ENCODE results near the gene SLC12A6. TPM values are rescaled to one million over a fixed set of nuclear protein-coding genes. Genes with fewer than 3 reads are reported as not detected.
"Not testable (repeated sequence)": the region's sequence is repeated elsewhere in the genome, so short reads cannot be mapped to it uniquely, and the experiment has no call there.

Gene SLC12A6
- total RNA-seq, 2 experiments from 2014 or later: 42.0 to 44.9 TPM

DNA sequence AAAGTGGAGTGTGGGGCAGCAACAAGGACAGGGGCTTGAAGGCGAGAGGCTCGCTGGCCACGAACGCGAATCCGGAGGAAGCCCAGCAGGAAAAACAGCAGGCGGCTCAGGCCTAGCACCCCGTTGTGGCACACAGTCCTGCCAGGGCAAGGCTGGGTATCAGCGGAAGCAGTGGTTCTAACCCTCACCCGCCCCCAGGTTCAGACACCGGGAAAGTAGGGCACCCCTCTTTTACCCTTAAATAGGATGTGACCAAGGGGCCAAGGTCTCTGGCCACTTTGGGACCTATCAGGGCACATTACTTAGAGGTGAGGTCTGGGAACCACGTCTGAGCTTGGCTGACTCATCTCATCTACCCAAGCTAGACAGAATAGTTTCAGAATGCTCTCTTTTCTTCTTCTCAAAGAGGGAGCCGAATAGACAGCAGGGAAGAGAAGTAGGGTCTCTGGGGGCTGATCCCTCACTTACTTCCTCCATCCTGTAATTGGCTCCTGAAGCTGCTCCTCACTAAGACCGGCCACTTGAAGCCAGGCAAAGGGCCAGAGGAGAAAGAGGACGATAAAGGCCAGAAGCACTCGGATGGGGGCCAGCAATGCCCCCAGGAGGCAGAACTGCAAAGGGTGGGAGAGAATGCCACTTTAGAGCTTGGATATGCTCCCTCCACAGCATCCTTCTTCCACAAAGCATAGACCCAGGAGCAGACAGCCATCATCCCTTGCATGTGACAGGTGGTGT, 27.7 kb upstream of the SLC12A6 start:
- Mint-ChIP-seq H3K36me3 (peaks cover 11% of the 10 kb centered on the region), H3K27me3 (peaks cover under 1% of the 10 kb centered on the region), H3K9me3 (no peaks in the 10 kb centered on the region), H3K4me1 (peaks cover 27% of the 10 kb centered on the region), H3K27ac (peak overlapping the region; percentile 85), H3K4me3 (peak overlapping the region; percentile 98)
- ATAC-seq (ENCODE audit: low read depth) (no peak), DNase-seq (no peak)
- POLR2A ChIA-PET: interaction anchor here (2.7 to 3.6 kb wide), 5 partner anchors 29 to 219 kb away, joined by 11 to 39 read pairs (median 26); partner anchors contain the start of genes GOLGA8A, GOLGA8B and SLC12A6

DNA sequence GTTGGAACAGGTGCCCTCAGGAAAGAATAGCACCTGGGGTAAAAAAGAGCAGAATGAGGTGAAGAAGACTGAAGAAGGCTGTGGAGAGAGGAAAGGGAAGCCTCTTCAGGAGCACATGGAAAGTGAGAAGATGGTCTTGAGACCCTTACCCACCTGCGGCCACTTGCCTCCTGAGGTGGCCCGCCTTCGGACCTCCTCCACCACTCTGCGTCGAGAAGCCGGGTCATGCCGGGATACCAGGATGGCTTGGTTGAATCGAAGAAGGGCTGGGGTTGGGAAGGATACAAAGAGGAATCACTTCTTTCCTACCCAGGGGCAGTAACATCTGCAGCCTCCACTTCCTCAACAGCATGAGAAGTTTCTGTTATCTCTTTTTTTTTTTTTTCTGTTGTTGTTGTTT, 26.5 kb upstream of the SLC12A6 start:
- no peak overlapping the region for H3K4me3 Mint-ChIP-seq
- no peak for DNase-seq
- peaks cover 24% of the 10 kb centered on the region for H3K4me1 Mint-ChIP-seq
- H3K27me3 Mint-ChIP-seq: no peaks in the 10 kb centered on the region
- ATAC-seq (ENCODE audit: low read depth): no peak
- H3K9me3 Mint-ChIP-seq: no peaks in the 10 kb centered on the region
- POLR2A ChIA-PET: no interaction called here
- peaks cover 13% of the 10 kb centered on the region for H3K36me3 Mint-ChIP-seq
- H3K27ac Mint-ChIP-seq: no peak overlapping the region

DNA sequence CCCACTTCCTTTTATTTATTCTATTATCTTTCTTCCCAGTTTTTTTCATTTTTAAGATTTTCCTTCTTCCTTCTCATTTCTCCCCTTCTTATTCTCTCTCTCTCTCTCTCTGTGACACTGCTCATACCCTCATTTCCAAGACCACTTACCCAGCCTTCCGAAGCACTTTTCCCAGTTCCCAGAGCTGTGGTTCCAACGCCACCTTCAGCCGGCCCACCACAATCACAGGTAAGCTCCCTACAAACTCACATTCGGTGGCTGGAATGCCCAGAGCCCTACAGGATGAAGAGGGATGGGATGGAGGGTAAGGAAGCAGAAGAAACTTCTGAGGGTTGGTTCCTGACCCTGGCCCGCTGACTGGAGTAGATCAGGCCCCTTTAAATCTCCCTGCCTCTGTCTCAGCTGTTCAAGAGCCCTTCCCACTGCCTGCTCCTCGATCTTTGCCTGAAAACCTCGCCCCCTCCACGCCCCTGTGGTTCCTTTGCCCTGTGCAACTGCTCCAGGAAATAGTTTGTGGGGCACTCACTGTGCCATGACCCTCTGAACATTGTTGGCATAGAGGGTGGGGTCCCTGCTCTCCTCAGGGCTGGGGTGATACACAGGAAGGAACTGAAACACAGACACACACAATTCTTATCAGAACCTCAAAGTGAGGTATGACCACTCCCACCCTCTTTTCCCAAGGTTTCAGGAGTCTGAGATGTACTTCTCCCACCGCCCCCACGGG, 24.6 kb upstream of the SLC12A6 start:
- Mint-ChIP-seq H3K27me3 (no peaks in the 10 kb centered on the region), H3K9me3 (no peaks in the 10 kb centered on the region), H3K4me3 (no peak overlapping the region), H3K4me1 (peaks cover 24% of the 10 kb centered on the region), H3K36me3 (peaks cover 17% of the 10 kb centered on the region), H3K27ac (no peak overlapping the region)
- ATAC-seq (ENCODE audit: low read depth) (no peak), DNase-seq (no peak)
- POLR2A ChIA-PET: no interaction called here

DNA sequence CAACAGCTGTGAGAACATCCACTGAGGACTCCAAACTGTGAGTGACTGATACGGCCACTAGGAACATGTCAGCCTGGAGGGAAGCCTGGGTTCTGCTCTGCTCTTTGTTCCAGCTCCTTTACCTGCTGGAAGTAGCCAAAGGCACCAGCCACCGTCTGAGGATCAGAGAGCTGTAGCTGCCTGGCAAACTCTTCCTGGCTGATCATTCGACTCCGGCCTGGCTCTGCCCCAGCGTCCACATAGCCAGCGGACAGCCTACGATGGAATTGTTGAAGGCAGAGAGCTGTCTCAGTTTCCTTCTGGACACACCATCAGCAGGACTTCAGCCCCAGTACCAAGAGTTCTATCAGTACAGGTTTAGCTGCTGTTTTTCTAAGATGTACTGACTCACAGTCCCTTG, 23.7 kb upstream of the SLC12A6 start:
- ATAC-seq (ENCODE audit: low read depth): no peak
- peaks cover 15% of the 10 kb centered on the region for H3K36me3 Mint-ChIP-seq
- H3K27me3 Mint-ChIP-seq: no peaks in the 10 kb centered on the region
- H3K9me3 Mint-ChIP-seq: no peaks in the 10 kb centered on the region
- no peak overlapping the region for H3K27ac Mint-ChIP-seq
- H3K4me3 Mint-ChIP-seq: no peak overlapping the region
- POLR2A ChIA-PET: interaction anchor here (1.2 kb wide), 1 partner anchor 18 kb away, joined by 4 read pairs; the partner anchor contains the start of genes NOP10 and NUTM1
- DNase-seq: no peak
- H3K4me1 Mint-ChIP-seq: peaks cover 24% of the 10 kb centered on the region

DNA sequence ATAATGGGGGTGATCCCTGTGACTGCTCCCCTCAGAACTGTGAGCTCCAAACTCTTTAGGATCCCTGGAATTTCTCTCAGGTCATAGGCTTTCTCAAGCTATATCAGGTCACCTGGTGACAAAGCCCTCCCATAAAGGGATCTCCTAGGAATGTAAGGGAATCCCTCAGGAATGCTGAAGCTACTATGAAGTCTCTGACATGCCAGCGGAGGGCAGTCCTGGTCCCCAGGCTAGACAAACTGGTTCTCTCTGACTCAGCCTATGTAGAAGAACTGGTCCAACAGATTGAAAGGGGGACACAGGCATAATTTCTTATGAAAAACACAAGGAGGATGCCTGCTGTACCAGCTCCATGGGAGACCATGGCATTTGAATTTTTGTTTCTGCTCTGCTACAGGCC, 22.7 kb upstream of the SLC12A6 start:
- Mint-ChIP-seq H3K9me3 (no peaks in the 10 kb centered on the region), H3K27ac (no peak overlapping the region), H3K4me3 (no peak overlapping the region), H3K36me3 (peaks cover 15% of the 10 kb centered on the region), H3K4me1 (peaks cover 17% of the 10 kb centered on the region), H3K27me3 (no peaks in the 10 kb centered on the region)
- no peak for ATAC-seq (ENCODE audit: low read depth)
- no peak for DNase-seq
- POLR2A ChIA-PET: interaction anchor here (0.6 to 1.2 kb wide), 2 partner anchors 17 to 148 kb away, joined by 3 to 4 read pairs; partner anchors contain the start of genes NOP10 and NUTM1

DNA sequence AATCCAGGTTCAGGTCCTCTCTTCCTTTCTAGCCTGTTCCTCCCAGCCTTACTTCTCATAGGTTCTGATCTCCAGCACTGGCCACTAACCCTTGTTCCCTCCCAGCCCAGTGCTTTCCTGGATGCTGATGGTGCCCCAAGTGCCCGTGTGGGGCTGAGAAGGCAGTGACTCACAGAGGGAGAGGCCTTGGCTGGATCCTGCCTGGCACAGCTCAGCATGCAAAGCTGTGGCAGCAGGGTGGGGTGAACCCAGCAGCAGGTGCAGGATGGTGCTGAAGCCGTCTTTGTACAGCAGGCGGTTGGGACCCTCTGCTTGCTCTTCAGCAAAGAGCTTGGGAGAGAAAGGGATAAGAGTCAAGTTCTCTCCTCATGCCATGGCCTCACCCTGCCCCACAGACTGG, 21.8 kb upstream of the SLC12A6 start:
- Mint-ChIP-seq H3K4me1 (peaks cover 12% of the 10 kb centered on the region), H3K36me3 (peaks cover 12% of the 10 kb centered on the region), H3K27ac (no peak overlapping the region), H3K27me3 (no peaks in the 10 kb centered on the region), H3K4me3 (no peak overlapping the region), H3K9me3 (no peaks in the 10 kb centered on the region)
- POLR2A ChIA-PET: no interaction called here
- no peak for DNase-seq
- ATAC-seq (ENCODE audit: low read depth): no peak

DNA sequence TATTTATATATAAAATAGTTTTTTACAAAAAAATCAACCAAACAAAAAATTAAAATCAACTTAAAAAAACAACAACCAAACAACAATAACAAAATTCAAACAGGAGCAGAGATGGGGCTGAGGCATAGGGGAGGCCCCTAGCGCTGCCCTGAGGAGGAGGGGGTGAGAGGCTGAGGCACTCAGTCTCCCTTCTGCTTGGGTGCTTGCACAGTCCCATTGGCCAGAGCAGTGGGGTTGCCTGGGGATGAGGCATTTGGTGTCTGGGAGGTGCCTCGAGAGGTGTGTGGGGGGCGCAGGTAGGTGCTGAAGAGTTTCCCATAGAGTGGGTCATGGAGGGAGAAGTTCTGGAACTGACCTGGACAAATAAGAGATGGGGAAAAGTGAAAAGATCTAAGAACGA, 21.4 kb upstream of the SLC12A6 start:
- no peaks in the 10 kb centered on the region for H3K9me3 Mint-ChIP-seq
- POLR2A ChIA-PET: no interaction called here
- DNase-seq: no peak
- H3K27me3 Mint-ChIP-seq: no peaks in the 10 kb centered on the region
- no peak overlapping the region for H3K4me3 Mint-ChIP-seq
- H3K27ac Mint-ChIP-seq: no peak overlapping the region
- H3K36me3 Mint-ChIP-seq: peaks cover 12% of the 10 kb centered on the region
- no peak for ATAC-seq (ENCODE audit: low read depth)
- peaks cover 12% of the 10 kb centered on the region for H3K4me1 Mint-ChIP-seq

DNA sequence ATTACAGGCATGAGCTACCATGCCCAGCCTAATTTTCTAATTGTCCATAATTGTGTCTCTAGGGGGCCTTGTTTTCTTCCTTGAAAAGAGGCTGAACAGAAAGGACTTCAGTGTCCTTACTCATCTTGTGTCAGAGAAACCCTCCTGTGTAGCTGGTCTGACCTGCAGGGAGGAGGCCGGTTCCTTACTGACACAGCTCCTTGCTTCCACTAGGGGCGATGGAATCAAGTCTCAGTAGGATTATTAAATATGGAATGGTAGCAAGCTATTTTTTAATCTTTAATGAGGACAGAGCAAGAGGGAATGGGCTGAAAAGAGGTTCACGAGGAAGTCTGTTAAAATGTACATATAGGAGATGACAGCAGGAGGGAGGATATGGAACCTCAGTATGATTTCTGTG, 20.8 kb upstream of the SLC12A6 start:
- H3K9me3 Mint-ChIP-seq: no peaks in the 10 kb centered on the region
- H3K27me3 Mint-ChIP-seq: no peaks in the 10 kb centered on the region
- POLR2A ChIA-PET: interaction anchor here (0.7 kb wide), 3 partner anchors 9 to 229 kb away, joined by 3 read pairs; no protein-coding TSS in a partner anchor
- ATAC-seq (ENCODE audit: low read depth) (no peak), DNase-seq (no peak)
- peaks cover 10% of the 10 kb centered on the region for H3K36me3 Mint-ChIP-seq
- H3K4me1 Mint-ChIP-seq: peaks cover 8% of the 10 kb centered on the region
- no peak overlapping the region for H3K27ac Mint-ChIP-seq
- no peak overlapping the region for H3K4me3 Mint-ChIP-seq

DNA sequence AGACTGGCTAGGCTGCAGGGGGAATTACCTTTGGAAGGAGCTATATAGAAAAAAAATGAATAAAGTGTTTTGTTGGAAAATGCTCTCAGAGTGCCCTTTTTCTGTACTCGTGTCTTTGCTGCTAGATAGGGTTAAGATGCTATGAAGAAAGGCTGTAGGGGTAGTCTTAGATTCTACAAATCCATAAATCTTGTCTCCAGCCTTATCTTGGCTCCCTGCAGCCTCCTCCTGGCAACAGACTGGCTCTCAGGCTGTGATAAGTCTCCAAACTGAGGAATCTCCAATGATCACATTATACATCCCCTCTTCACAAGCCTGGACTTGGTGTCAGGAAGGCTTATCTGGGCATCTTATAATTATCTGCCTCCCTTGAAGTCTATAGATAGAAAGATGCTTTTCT, 20.1 kb upstream of the SLC12A6 start:
- H3K27ac Mint-ChIP-seq: no peak overlapping the region
- no peak overlapping the region for H3K4me3 Mint-ChIP-seq
- H3K9me3 Mint-ChIP-seq: no peaks in the 10 kb centered on the region
- ATAC-seq (ENCODE audit: low read depth) (no peak), DNase-seq (no peak)
- H3K27me3 Mint-ChIP-seq: no peaks in the 10 kb centered on the region
- H3K36me3 Mint-ChIP-seq: peaks cover 10% of the 10 kb centered on the region
- POLR2A ChIA-PET: no interaction called here
- H3K4me1 Mint-ChIP-seq: peaks cover 3% of the 10 kb centered on the region

DNA sequence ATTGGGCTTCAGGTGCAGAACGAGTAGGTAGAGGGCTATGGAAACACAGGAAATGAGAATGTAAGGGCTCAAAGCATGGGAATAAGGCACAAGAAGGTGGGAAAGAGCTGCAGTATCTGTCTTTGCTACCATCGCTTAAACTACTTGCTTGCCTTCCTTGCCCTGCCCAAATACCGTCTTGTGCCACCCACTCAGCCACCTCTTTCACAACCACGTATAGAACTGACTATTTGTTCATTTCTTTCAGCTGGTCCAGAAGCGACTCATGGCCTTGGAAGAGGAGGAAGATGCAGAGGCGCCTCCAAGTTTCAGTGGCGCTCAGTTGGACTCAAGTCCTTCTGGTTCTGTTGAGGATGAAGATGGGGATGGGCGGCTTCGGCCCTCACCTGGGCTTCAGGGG, 17.7 kb upstream of the SLC12A6 start:
- H3K4me3 Mint-ChIP-seq: no peak overlapping the region
- ATAC-seq (ENCODE audit: low read depth) (no peak), DNase-seq (no peak)
- peak overlapping the region; percentile 13 for H3K27ac Mint-ChIP-seq
- H3K36me3 Mint-ChIP-seq: peaks cover 11% of the 10 kb centered on the region
- POLR2A ChIA-PET: no interaction called here
- no peaks in the 10 kb centered on the region for H3K9me3 Mint-ChIP-seq
- peaks cover 2% of the 10 kb centered on the region for H3K4me1 Mint-ChIP-seq
- no peaks in the 10 kb centered on the region for H3K27me3 Mint-ChIP-seq

DNA sequence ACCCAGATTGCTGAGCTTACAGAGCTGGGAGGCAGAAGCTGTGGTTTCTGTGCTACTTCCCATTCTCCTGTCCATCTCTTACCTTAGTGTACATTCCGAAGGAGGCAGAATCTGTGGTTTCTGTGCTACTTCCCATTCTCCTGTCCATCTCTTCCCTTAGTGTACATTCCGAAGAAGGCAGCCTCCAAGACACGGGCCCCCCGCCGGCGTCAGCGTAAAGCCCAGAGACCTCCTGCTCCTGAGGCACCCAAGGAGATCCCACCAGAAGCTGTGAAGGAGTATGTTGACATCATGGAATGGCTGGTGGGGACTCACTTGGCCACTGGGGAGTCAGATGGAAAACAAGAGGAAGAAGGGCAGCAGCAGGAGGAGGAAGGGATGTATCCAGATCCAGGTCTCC, 16.7 kb upstream of the SLC12A6 start:
- no peak for DNase-seq
- POLR2A ChIA-PET: interaction anchor here (0.9 kb wide), 1 partner anchor 12 kb away, joined by 3 read pairs; the partner anchor contains the start of gene LPCAT4
- Mint-ChIP-seq H3K36me3 (peaks cover 8% of the 10 kb centered on the region), H3K9me3 (no peaks in the 10 kb centered on the region), H3K4me1 (peaks cover 2% of the 10 kb centered on the region), H3K27ac (no peak overlapping the region), H3K27me3 (no peaks in the 10 kb centered on the region), H3K4me3 (no peak overlapping the region)
- no peak for ATAC-seq (ENCODE audit: low read depth)

DNA sequence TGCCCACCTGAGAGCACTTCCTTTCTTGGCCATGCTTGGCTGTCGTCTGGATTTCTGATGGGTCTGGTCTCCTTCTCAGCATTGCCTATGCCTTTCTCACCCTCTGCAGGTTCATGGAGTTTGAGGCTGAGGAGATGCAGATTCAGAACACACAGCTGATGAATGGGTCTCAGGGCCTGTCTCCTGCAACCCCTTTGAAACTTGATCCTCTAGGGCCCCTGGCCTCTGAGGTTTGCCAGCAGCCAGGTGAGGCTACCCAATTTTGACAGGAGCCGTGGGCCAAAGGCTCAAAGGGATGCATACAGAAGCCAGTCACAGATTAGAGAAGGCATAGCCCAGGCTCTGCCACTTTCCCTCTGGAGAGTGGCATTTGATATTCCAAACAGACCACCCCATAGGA, 16.0 kb upstream of the SLC12A6 start:
- H3K27me3 Mint-ChIP-seq: no peaks in the 10 kb centered on the region
- no peaks in the 10 kb centered on the region for H3K9me3 Mint-ChIP-seq
- no peak overlapping the region for H3K27ac Mint-ChIP-seq
- H3K4me3 Mint-ChIP-seq: no peak overlapping the region
- POLR2A ChIA-PET: interaction anchor here (1.4 kb wide), 1 partner anchor 13 kb away, joined by 3 read pairs; no protein-coding TSS in a partner anchor
- H3K4me1 Mint-ChIP-seq: peaks cover 2% of the 10 kb centered on the region
- DNase-seq (no peak), ATAC-seq (ENCODE audit: low read depth) (no peak)
- H3K36me3 Mint-ChIP-seq: peaks cover 8% of the 10 kb centered on the region

DNA sequence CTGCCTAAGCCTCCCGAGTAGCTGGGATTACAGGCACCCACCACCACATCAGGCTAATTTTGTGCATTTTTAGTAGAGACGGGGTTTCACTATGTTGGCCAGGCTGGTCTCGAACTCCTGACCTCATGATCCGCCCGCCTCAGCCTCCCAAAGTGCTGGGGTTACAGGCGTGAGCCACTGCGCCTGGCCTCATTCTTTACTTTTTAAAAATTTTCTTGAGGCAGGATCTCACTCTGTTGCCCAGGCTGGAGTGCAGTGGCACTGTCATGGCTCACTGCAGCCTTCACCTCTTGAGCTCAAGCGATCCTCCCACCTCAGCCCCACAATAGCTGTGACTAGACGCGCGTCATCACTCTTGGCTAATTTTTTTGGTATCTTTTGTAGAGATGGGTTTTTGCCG, 15.4 kb upstream of the SLC12A6 start:
- H3K36me3 Mint-ChIP-seq; H3K27ac Mint-ChIP-seq; H3K27me3 Mint-ChIP-seq; DNase-seq; H3K9me3 Mint-ChIP-seq; H3K4me3 Mint-ChIP-seq; H3K4me1 Mint-ChIP-seq; ATAC-seq (ENCODE audit: low read depth): not testable (repeated sequence)
- POLR2A ChIA-PET: interaction anchor here (1.4 kb wide), 1 partner anchor 13 kb away, joined by 3 read pairs; no protein-coding TSS in a partner anchor

DNA sequence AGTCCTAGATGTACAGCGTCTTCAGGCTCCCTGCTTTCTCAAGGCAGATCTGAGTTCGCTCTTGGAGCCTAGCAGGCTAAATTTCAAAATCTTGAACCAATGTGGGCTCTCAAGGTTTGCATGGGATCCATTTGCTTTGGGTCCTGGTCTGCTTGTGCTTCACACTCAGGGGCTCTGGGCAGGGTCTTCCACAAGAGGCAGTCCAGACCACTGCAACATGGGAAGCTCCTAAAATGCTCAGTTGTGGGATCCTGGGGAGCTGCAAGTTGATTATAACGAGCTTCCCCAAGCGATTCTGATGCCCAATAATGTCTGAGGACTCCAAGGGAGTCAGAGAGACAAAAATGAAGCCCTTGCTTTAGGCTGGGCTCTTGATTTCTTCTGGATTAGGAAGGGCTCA, 12.2 kb upstream of the SLC12A6 start:
- H3K9me3 Mint-ChIP-seq: no peaks in the 10 kb centered on the region
- no peak overlapping the region for H3K27ac Mint-ChIP-seq
- no peaks in the 10 kb centered on the region for H3K27me3 Mint-ChIP-seq
- DNase-seq (no peak), ATAC-seq (ENCODE audit: low read depth) (no peak)
- H3K4me3 Mint-ChIP-seq: no peak overlapping the region
- POLR2A ChIA-PET: no interaction called here
- peaks cover 4% of the 10 kb centered on the region for H3K36me3 Mint-ChIP-seq
- peaks cover 2% of the 10 kb centered on the region for H3K4me1 Mint-ChIP-seq

All from activated naive CD8-positive, alpha-beta T cell treated with anti-CD3 and anti-CD28 coated beads, Interleukin-2, amount 10 ng/mL, durations not matched to agents 7 days and 5 days (primary cell).